Measurements from ENCODE around the gene MOB2. TPM values are rescaled to one million over a fixed set of nuclear protein-coding genes. Genes with fewer than 3 reads are reported as not detected.

MOB2 gene
- total RNA-seq, 4 donors from 2014 or later: 84.8 to 126 (median 93.8) TPM

GRCh38 chr11:1458340-1459218 lies 28.0 kb downstream of the MOB2 start:
- no peak overlapping the region for H3K4me3 ChIP-seq (ENCODE audit: low read depth, poor library complexity, severe bottlenecking)
- WGBS, 2 donors: 37 to 54% methylated on average over 16 to 17 of the region's 18 CpGs

GRCh38 chr11:1457856-1458255 lies 28.7 kb downstream of the MOB2 start:
- no peak for DNase-seq (ENCODE audit: low spot score in 2 of 2)
- intact Hi-C loops (cut with DNase I; ENCODE audit: low total_unique reads): loop anchor here (10.0 kb wide), 1 partner anchor 57 kb away; no protein-coding TSS in a partner anchor
- TF ChIP-seq POLR2A (IDR thresholded peaks at IDR 0.05) (no peak), CTCF (IDR thresholded peaks at IDR 0.05) (no peak)
- H3K4me3 ChIP-seq (ENCODE audit: low read depth, poor library complexity, severe bottlenecking): no peak overlapping the region
- whole genome bisulfite sequencing, 2 donors: 65 to 80% methylated on average over 17 to 18 of the region's 18 CpGs

More at GRCh38 chr11:1458340-1459218, 28.0 kb downstream of the MOB2 start:
- DNase-seq (ENCODE audit: low spot score in 2 of 2): no peak
- no peak for TF ChIP-seq POLR2A (IDR thresholded peaks at IDR 0.05)
- no peak for TF ChIP-seq CTCF (IDR thresholded peaks at IDR 0.05)
- intact Hi-C loops (cut with DNase I; ENCODE audit: low total_unique reads): loop anchor here (10.0 kb wide), 1 partner anchor 56 kb away; no protein-coding TSS in a partner anchor

GRCh38 chr11:1457326-1457680 lies 29.3 kb downstream of the MOB2 start:
- no peak for DNase-seq (ENCODE audit: low spot score in 2 of 2)
- TF ChIP-seq POLR2A (IDR thresholded peaks at IDR 0.05) (no peak), CTCF (IDR thresholded peaks at IDR 0.05) (no peak)
- H3K4me3 ChIP-seq (ENCODE audit: low read depth, poor library complexity, severe bottlenecking): no peak overlapping the region
- intact Hi-C loops (cut with DNase I; ENCODE audit: low total_unique reads): loop anchor here (10.0 kb wide), 1 partner anchor 57 kb away; no protein-coding TSS in a partner anchor
- 58 to 69% methylated on average over 6 to 8 of the region's 13 CpGs for WGBS, 2 donors

GRCh38 chr11:1456596-1457325 lies 29.8 kb downstream of the MOB2 start:
- no peak overlapping the region for H3K4me3 ChIP-seq (ENCODE audit: low read depth, poor library complexity, severe bottlenecking)
- WGBS, 2 donors: 56 to 78% methylated on average over 12 to 23 of the region's 44 CpGs
- TF ChIP-seq POLR2A (IDR thresholded peaks at IDR 0.05): no peak
- TF ChIP-seq CTCF (IDR thresholded peaks at IDR 0.05): no peak
- intact Hi-C loops (cut with DNase I; ENCODE audit: low total_unique reads): loop anchor here (10.0 kb wide), 1 partner anchor 58 kb away; no protein-coding TSS in a partner anchor
- no peak for DNase-seq (ENCODE audit: low spot score in 2 of 2)

GRCh38 chr11:1456176-1456575 lies 30.4 kb downstream of the MOB2 start:
- no peak overlapping the region for H3K4me3 ChIP-seq (ENCODE audit: low read depth, poor library complexity, severe bottlenecking)
- 53 to 62% methylated on average over 15 to 18 of the region's 22 CpGs for WGBS, 2 donors
- intact Hi-C loops (cut with DNase I; ENCODE audit: low total_unique reads): loop anchor here (10.0 kb wide), 1 partner anchor 59 kb away; no protein-coding TSS in a partner anchor
- TF ChIP-seq CTCF (IDR thresholded peaks at IDR 0.05): no peak
- no peak for TF ChIP-seq POLR2A (IDR thresholded peaks at IDR 0.05)
- no peak for DNase-seq (ENCODE audit: low spot score in 2 of 2)
